HPDE6-E6E7 (cell line): ENCODE data around the gene PALLD.

Experiments used
- DNase-seq: peaks from one replicate; pipeline ENCODE4 v3.0.0; 2011; ENCODE audit warnings: missing footprints; ENCODE audit errors: extremely low spot score

Gene PALLD

GRCh38 chr4:168623011-168623410 lies 126.2 kb downstream of the PALLD start:
- DNase-seq, result no peak

DNA sequence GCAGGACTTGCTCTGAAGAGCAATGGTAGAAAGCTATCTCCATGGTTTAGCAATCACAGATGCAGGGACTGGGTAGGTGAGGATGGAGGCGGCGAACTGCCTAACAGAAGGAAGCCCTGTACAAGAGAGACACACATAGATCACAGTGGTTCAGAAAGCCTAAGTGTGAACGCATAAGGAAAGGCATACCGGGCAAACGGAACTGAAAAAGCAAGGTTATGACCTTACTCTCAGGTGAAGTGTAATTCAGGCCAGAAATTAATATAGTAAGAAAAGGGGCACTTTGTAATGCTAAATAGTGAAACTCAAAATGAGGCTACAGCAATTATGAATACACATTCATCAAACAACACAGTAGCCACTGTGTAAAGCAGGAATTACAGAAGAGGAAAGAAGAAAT lies 126.6 kb downstream of the PALLD start:
- no peak for DNase-seq

- no peak for DNase-seq
Measured at GRCh38 chr4:168628251-168628650, 131.4 kb downstream of the PALLD start.

- no peak for DNase-seq
Measured at GRCh38 chr4:168629566-168629965, 132.7 kb downstream of the PALLD start.

DNA sequence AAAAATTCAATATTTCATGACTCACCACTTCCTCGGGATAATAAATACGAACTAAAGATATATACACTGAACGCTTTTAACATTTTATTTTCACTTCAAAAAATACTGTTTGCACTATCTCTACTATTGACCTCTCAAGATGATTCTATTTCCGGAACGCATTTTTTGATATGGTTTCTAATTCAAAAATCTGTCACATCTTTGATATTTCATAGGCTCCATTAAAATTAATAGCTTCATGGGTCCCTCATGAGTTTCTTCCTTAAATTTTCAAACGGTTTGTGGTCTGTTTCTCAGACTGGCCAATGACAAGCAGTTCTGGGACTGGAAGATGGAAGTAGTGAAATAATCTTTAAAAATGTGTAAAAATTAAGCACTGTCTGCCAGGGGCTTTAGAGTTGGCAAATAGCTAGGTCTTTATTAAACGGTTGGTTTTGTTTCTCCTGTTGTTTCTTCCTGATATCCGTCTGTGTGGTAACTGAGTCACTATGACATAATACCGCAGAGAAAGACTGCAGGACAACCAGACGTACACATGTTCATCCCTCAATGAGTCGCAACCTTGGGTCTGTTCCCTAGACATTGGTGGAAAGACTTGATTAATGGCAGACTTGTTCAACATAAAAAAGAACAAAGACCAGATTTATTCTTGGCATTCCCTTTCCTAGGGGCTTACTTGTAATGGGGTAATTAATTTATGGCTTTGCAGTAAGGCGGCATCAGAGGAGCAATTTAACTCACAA lies 133.8 kb downstream of the PALLD start:
- peak; percentile 44 for DNase-seq

DNA sequence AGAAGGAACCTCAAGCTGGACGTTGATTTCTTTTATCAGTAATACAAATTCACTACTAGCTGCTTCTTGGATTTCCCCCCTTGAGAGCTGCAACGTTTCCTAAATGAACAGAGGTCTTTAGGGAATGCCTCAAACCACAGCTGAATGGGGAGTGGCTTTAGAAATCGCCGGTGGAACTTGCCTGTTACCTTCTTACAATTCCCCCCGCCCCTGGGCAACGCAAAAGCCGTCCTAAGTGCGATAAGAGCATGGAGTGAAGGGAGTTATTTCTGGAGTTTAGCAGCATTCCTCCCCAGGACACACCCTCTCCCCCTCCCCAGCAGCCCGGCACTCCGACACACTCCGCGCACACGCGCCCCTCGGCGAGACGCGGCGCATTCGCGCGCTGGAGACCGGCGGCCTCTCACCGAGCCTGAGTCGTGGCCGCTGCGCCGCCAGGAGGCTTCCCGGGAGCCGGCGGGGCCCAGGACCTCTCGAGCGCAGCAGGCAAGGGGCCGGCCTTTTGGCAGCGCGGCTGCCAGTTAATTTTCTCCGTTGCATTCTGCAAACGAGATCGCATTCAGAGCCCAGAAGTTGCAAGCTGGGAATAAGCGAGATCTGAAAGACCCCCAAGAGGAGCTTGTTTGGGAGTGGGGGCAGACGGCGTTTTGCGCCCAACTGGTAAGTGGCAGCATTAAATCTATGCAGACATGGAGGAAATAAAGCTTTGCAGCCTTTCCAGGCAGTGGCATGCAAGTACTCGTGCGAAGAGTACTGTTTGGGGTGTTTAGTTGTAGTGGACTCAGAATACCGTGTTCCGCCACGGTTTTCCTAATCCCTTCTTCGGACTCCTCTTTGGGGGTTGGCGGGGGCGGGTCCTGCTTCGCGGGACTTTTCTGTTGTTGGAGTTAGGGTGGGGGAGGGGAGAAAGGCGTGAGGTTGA lies 134.7 kb downstream of the PALLD start:
- peak; percentile 69 for DNase-seq

- DNase-seq, result no peak
Measured at GRCh38 chr4:168632301-168632725, 135.5 kb downstream of the PALLD start.

- DNase-seq, result no peak
Measured at GRCh38 chr4:168633064-168633463, 136.2 kb downstream of the PALLD start.

- no peak for DNase-seq
Measured at GRCh38 chr4:168633496-168633895, 136.6 kb downstream of the PALLD start.

DNA sequence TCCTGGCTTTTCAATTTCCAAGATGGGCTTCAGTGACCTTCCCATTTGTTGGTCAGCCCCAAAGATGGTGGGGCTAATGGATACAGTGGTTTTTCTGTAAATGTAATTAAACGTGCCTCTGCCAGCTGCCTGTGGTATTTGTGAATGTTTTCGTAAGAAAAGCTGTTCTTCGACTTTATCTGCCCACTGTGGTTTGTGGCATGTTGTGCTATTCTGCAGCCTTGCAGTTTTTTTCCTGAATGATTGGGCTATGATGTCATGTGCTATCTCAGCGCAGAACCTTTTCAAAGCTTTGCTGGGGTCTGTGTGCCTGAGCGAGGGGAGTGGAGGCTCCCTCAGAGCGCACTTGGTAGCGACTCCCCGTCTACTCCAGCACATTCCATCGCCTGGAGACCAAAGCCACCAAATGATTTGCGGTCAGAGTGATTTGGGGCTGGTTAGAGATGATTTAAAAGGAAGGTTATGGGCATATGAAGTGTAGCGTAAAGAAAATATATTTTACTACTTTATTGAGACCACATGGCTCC lies 137.5 kb downstream of the PALLD start:
- no peak for DNase-seq

- no peak for DNase-seq
Measured at GRCh38 chr4:168636040-168636439, 139.2 kb downstream of the PALLD start.

DNA sequence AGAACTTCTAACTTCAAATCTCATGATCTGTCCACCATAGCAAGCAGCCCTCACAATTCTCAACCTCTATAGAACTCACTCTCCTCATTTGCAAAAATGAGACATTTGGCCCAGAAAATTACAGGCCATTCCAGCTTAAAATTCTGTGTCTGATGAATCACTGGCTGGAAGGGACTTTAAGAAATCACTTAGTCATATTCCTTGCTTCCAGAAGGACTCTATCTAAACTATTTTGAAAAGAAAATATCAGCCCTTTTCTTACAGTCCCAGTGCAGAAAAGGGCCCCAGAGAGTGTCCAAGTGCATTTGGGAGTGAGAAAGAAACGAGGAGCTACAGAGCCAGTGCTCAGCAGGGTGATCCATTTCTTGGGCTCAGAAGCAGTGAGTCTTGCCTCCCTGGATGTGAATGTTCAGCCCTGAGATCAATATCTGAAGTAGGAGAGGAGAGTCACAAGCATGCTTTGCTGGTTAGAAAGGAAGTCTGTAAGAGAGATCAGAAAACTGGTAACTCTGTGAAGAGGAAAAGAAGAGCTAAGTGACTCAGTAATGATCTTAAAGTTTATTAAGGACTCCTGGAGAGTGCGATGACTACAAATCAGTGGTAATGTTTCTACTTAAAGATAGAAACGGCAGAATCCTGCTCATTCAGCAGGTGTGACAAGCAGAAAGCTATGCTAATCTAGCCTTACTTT lies 139.8 kb downstream of the PALLD start:
- no peak for DNase-seq

- no peak for DNase-seq
Measured at GRCh38 chr4:168637872-168638756, 141.3 kb downstream of the PALLD start.

DNA sequence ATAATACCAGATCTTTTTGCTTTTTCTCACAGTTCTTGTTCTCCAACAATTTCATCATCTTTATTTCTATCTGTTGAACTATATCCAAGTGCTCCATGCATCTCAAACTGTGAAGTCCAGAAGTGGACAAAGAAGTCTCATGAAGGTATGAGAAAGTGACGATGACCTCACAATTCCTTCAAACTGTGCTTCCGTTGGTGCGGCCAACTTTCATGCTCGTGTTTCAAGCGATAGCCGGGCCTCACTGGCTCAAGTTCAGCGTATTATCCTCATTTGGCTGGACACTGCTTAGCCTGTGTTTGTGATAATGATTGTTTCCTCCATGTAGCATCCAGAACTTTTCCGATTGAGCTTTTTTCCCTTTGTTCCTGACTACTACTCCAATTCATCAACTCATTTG lies 143.1 kb downstream of the PALLD start:
- DNase-seq, result no peak

- DNase-seq, result no peak
Measured at GRCh38 chr4:168641811-168642140, 144.9 kb downstream of the PALLD start.

GRCh38 chr4:168642591-168642990 lies 145.7 kb downstream of the PALLD start:
- DNase-seq, result no peak

- DNase-seq, result no peak
Measured at GRCh38 chr4:168643111-168643795, 146.4 kb downstream of the PALLD start.

GRCh38 chr4:168643796-168644159 lies 146.9 kb downstream of the PALLD start:
- DNase-seq, result no peak

DNA sequence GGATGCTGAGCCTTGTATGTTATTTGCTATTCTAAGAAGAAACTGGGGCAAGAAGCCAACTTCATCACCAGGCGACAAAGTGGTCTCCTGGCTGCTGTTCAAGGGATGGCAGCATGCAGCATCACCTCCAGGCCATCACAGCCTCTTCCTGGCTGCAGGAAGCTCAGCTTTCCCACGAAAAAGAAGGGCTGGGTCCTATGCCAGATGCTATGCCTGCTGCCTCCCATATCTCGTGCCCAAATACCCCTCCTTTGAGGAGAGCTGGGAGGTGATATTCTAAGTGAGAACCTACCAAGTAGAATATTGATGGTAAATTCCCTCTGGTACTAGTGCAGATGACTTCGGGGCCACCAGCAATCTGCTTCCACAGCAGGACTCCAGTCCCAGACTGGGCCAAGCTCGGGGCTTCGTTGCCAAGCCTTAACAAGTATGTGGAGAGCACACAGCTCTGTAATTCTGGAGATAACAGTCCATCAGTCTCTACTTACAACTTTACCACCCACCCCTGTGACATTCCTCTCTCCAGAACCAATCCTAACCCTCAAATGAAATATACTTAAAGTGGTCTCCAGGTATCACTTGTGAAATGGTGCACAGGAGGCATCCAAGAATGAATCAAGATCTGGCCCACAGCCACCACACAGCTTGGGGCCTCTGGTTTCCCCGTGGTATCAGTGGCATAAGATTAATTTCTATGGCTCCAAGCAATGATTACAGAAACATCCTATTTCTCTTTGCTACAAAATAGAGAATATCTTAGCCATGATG lies 149.3 kb downstream of the PALLD start:
- DNase-seq, result no peak
